Activated gamma-delta T cell (primary cell): Measurements from ENCODE around the gene C10orf105.

Source experiments
- DNase-seq: peaks from one replicate; lab custom pipeline; 2025; lab: John Stamatoyannopoulos, UW

Gene C10orf105

GRCh38 chr10:71697938-71698709, 21.5 kb downstream of the C10orf105 start:
- DNase-seq: peak; percentile 55

GRCh38 chr10:71696628-71697326, 22.8 kb downstream of the C10orf105 start:
- no peak for DNase-seq

- DNase-seq: no peak
Observed at GRCh38 chr10:71695502-71696476, 23.8 kb downstream of the C10orf105 start.

DNA sequence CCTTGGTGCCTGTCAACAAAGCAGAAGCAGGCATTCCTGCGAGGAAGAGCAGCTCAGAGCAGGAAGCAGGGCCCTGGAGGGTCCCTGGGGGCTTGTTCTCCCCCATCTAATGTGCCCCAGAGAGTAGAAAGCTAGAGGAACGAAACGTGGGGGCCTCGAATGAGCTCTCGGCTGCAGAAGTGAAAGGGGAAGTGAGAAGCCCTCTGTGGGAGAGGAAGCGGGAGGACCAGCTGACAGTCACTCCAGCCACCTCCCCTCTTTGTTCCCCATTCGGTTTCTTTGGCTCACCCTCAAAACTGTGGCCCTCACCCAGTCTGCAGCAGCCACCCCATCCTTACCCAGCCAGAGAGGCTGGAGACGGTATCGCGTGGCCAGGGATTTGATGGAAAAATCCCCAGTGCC, 25.0 kb downstream of the C10orf105 start:
- DNase-seq: no peak

DNA sequence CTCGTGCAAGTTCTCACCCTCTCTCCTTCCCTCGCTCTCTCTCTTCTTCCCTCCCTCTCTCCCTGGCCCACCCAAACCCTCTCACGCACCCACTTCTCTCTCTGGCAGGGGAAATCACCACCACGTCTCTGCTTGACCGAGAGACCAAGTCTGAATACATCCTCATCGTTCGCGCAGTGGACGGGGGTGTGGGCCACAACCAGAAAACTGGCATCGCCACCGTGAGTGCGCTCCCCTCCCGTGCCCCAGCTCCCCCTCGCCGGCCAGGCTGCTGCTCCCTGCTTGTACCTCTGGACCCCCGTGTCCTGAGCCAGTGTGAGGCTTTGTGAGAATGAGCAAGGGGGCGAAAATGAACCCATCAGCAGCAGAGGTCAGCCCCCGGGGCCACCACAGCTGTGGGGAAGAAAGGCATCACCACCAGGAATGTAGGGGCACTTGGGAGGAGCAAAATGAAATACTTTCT, 25.5 kb downstream of the C10orf105 start:
- no peak for DNase-seq

DNA sequence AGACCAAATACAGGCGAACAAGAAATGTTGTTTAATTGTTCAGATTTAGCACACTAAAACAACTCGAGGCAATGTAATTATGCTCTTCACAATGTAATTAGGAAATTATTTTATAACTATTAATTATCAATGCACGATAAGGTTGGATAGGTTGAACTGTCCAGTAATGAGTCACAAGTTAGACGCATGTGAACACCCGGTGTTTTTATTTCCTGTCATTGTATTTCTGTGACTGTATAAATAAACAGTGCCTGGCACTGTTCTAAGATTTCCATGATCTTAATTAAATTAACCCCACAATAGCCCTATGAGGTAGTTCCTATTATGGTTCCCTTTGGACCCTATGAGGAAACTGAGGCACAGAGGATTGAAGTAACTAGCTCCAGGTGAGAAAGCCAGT, 26.2 kb downstream of the C10orf105 start:
- no peak for DNase-seq

GRCh38 chr10:71692598-71693306, 26.8 kb downstream of the C10orf105 start:
- no peak for DNase-seq

GRCh38 chr10:71691405-71691804, 28.2 kb downstream of the C10orf105 start:
- DNase-seq: no peak

GRCh38 chr10:71690094-71690720, 29.4 kb downstream of the C10orf105 start:
- no peak for DNase-seq

DNA sequence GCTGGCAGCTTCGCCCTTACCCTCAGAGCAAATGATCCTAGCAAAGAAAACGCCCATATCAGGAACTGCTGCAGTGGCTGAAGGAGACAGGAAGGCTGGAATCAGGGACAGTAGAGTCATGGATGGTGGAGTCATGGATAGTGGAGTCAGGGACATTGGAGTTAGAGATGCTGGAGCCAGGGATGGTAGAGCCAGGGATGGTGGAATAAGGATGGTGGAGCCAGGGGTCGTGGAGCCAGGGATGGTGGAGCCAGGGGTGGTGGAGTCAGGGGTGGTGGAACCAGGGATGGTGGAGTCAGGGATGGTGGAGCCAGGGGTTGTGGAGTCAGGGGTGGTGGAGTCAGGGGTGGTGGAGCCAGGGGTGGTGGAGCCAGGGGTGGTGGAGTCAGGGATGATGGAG, 31.3 kb downstream of the C10orf105 start:
- DNase-seq: no peak

- DNase-seq: no peak
Observed at GRCh38 chr10:71687480-71687879, 32.1 kb downstream of the C10orf105 start.

GRCh38 chr10:71687077-71687476, 32.5 kb downstream of the C10orf105 start:
- DNase-seq: no peak

DNA sequence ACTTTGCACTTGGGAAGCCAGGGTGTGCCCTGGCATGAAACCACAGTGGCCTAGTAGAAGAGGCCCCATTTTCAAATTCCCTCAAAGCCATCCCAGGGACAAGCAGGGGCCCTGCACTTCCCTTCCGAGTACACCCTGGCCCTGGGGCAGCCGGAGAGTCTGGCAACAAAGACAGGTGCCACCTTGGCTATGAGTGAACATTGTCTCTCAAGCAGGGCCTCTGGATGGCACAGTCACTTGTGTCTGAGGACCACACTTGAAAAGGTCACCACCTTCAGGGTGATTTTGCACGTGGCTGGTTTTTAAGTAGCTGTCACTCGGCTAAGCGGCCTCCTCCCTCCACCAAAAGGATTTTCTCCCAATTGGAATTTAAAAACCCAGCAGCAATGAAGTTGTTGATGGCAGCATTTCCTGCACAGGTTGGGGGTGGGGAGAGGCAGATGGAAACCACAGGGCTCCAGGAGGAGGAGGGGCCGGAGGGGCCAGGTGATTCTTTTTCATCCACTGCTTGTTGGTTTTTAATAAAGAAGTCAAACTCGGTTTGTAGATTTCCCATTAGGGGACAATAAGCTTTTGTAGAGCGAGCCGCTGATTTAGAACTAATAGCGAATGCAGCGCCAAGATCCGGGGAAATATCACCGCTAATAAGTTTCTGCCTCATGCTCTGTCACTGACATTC, 33.9 kb downstream of the C10orf105 start:
- DNase-seq: no peak

DNA sequence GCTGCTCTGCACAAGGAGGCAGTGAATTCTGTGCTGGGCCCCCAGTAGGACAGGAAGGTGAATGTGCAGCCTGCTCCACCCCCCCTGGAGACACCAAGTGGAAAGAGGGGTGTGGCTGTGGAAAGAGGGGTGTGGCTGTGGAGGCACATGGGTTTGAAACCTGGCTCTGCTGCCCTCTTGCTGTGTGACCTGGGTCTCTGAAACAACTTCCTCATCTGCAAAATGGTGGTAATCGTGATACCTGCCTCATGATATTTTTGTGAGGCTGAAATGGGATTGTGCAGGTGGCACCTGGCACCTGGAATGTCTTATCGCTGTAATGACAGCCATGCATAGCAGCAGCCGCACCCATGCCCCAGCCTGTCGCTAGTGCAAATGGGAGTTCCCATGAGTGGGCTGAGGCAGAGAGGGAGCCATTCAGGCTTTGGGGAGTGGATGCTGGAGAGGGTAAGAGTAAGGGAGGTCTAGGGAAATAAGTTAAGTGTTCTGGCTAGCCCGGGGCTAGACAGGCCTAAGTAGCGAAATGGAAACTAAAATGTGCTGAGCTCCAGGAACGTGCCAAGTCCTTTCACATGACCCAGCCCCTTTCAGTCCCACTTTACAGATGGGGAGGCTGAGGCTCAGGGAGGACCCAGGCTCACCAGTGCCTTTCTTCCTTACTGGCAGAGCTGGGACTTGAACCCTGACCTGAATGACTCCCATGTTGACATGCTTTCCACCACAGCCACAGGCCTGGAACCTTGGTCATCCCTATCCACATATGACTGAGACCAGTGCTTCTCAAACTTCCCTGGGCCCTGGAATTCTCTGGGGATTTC, 35.0 kb downstream of the C10orf105 start:
- no peak for DNase-seq

DNA sequence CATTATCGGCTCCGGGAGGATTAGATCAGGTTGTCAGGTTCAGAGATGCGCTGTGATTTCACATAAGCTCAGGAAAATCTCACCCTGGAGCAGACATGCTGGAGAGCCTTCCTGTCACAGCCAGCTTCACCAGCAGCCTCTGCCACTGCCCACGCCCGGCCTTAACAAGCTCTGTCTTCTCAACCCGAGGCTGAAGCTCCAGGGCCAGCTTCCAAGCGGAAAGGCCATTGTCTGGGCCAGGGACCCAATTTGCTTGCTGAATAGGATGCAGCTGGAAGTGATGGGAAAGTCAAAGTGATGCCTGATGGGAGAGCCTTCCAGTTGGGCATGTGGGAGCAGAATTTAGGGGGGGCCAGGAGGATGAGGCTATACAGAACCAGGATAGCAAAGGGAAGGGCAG, 36.3 kb downstream of the C10orf105 start:
- DNase-seq: no peak

GRCh38 chr10:71681977-71682376, 37.6 kb downstream of the C10orf105 start:
- no peak for DNase-seq

- no peak for DNase-seq
Observed at GRCh38 chr10:71679425-71679824, 40.2 kb downstream of the C10orf105 start.

DNA sequence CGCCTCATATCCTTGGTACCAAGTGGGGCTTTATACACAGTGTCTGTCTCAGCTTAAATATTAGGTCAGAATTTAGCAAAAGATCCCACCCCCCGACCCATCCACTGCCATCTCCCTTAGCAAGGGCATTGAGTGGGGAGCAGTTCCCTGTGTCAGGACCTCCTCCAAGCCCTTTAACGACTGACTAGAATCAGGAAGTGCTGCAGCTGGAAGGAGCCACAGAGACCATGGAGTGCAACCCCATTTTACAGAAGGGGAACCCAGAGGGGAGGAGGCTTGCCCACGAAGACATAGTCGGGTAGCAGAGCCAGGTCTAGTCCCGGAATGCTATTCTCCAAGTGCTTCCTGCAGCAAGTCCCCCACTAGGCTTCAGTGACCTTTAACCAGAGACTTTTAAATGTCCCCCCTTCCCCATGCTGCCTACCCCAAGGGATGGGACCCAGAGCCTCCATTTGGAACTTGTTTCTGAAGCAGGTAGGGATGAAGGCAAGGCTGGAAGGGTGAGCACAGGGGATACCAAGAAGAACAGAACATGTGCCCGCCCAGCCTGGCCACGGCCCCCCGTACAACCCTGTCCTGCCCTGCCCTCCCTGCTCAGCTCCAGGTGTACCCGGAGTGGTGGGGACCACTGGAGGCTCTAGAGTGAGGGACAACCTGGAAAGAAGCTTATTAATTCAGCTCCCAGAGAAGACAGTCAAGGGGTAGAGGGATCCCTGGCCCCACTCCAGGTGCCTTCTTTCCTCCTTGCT, 41.3 kb downstream of the C10orf105 start:
- no peak for DNase-seq

DNA sequence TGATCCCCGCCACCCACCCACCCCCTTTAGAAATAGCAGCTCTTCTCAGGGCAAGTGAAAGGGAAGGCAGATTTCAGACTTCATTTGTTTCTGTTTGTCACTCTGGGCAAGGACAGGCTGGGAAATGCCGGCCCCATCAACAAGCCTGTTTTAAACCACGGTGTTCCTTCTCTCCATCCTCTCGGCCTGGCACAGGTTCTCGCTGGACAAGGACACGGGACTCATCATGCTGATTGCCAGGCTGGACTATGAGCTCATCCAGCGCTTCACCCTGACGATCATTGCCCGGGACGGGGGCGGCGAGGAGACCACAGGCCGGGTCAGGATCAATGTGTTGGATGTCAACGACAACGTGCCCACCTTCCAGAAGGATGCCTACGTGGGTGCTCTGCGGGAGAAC, 42.3 kb downstream of the C10orf105 start:
- DNase-seq: no peak
